Testis (tissue), 3 donors: ENCODE results near the gene GDF3. TPM values are rescaled to one million over a fixed set of nuclear protein-coding genes. Genes with fewer than 3 reads are reported as not detected.

Source experiments
- DNase-seq: peaks from one replicate; pipeline ENCODE4 v3.0.0-alpha.2; 2019
- H3K27ac ChIP-seq, 2 donors: fragments of 200-600 bp; sonication (generic); one replicate each; pipeline ENCODE4 v1.5.1; 2019
- H3K27me3 ChIP-seq: fragments of 200-600 bp; sonication (generic); one replicate; pipeline ENCODE4 v1.5.1; 2019
- H3K36me3 ChIP-seq: fragments of 200-600 bp; sonication (generic); one replicate; pipeline ENCODE4 v1.5.1; 2017; ENCODE audit warnings: low read depth; ENCODE audit errors: missing control alignments
- H3K4me1 ChIP-seq: fragments of 200-600 bp; sonication (generic); one replicate; pipeline ENCODE4 v1.5.1; 2019
- H3K4me3 ChIP-seq, 2 donors: fragments of 200-600 bp; sonication (generic); one replicate each; pipeline ENCODE4 v1.5.1; 2017 to 2019
- H3K9me3 ChIP-seq: fragments of 200-600 bp; sonication (generic); one replicate; pipeline ENCODE4 v1.5.1; 2017
- POLR2A ChIP-seq: fragments of 450-650 bp; IDR thresholded peaks from one replicate; pipeline ENCODE4 v1.6.1; 2017; ENCODE audit warnings: antibody characterized with exemption, mild to moderate bottlenecking, moderate library complexity
- WGBS, 2 donors: methylation state at CpG; one replicate each; pipeline ENCODE4 v1.1.5; 2018; 5-methylcytosine and 5-hydroxymethylcytosine counted together
- intact Hi-C: fragments of 100-400 bp; cut with DNase I; formaldehyde crosslinking; loops from one replicate; pipeline ENCODE4 v1.15.1; 2023; ENCODE audit warnings: low total_unique reads
- polyA plus RNA-seq: library from polyadenylated mRNA; stranded (reverse); fragments of 350-450 nt; fragmentation: Illumina TruSeq; extraction: RNeasy Lipid Tissue Mini Kit (QIAGEN cat#74804); gene quantifications from one replicate; pipeline ENCODE4 v1.2.3, GENCODE V29; 2014; ENCODE audit warnings: low read depth, low replicate concordance; ENCODE audit not compliant: insufficient read depth
- total RNA-seq, 2 donors: library from RNA; depleted of rRNA; stranded (reverse); fragments of >200 nt; gene quantifications; one replicate each; pipeline ENCODE4 v1.2.3, GENCODE V29; 2016
- TF ChIP-seq, protein P1 (sequence below), 3 experiments: fragments of 450-650 bp in 2 of 3; fragments of 200-600 bp in 1 of 3; sonication (generic) in 1 of 3; IDR thresholded peaks; one replicate each; pipeline ENCODE4 v1.5.1; 2016 to 2019; ENCODE audit warnings: antibody characterized with exemption in 3 of 3, mild to moderate bottlenecking in 2 of 3, moderate library complexity in 1 of 3

The GDF3 gene
- total and polyA plus RNA-seq, 3 donors from 2014 or later = not detected

DNA sequence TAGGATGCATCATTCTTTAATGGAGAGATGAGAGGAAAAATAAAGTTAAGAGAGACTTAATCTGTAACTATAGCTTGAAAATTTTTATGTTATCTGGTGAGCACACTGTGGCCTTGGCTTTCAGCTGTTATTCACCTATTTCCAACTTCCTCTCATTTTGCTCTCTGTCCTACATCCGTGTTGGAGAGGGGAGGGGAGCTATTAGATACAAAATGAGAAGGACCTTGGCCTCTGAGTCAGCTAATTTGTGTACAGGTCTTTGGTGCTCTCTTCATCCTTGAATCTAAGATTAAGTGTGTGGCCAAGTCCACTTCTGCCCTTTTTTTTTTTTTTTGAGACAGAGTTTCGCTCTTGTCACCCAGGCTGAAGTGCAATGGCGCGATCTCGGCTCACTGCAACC lies 29.0 kb downstream of the GDF3 start:
- intact Hi-C loops = no loop called here
- H3K4me3 ChIP-seq = no peak overlapping the region
- no peak for DNase-seq
- WGBS, 2 donors = 67 to 73% methylated on average over 5 of the region's 5 CpGs
- no peak overlapping the region for H3K27ac ChIP-seq
- H3K27me3 ChIP-seq = no peaks in the 10 kb centered on the region
- no peaks in the 10 kb centered on the region for H3K36me3 ChIP-seq
- H3K4me1 ChIP-seq = no peaks in the 10 kb centered on the region
- TF ChIP-seq POLR2A = no peak
- H3K9me3 ChIP-seq = no peaks in the 10 kb centered on the region

DNA sequence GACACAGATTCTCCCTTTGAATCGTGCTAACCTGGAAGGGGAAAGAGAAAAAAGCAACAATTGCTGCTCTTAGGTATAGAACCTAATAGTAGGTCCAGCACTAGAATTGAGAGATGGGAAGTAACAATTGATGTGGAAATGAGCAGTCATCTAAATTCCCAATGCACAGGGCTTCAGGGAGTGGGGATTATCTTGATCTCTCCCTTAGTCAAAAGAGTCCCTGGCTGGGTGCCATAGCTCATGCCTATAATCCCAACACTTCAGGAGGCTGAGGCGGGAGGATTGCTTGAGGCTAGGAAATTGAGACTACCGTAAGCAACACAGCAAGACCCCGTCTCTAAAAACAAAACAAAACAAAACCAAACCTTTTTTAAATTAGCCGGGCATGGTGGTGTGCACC lies 33.8 kb downstream of the GDF3 start:
- Histone ChIP-seq H3K36me3 (no peaks in the 10 kb centered on the region), H3K9me3 (no peaks in the 10 kb centered on the region), H3K27me3 (no peaks in the 10 kb centered on the region), H3K4me1 (no peaks in the 10 kb centered on the region), H3K4me3 (no peak overlapping the region), H3K27ac (no peak overlapping the region)
- 66 to 79% methylated on average over 5 of the region's 5 CpGs for WGBS, 2 donors
- intact Hi-C loops = no loop called here
- no peak for TF ChIP-seq POLR2A
- TF ChIP-seq, protein P1, sequence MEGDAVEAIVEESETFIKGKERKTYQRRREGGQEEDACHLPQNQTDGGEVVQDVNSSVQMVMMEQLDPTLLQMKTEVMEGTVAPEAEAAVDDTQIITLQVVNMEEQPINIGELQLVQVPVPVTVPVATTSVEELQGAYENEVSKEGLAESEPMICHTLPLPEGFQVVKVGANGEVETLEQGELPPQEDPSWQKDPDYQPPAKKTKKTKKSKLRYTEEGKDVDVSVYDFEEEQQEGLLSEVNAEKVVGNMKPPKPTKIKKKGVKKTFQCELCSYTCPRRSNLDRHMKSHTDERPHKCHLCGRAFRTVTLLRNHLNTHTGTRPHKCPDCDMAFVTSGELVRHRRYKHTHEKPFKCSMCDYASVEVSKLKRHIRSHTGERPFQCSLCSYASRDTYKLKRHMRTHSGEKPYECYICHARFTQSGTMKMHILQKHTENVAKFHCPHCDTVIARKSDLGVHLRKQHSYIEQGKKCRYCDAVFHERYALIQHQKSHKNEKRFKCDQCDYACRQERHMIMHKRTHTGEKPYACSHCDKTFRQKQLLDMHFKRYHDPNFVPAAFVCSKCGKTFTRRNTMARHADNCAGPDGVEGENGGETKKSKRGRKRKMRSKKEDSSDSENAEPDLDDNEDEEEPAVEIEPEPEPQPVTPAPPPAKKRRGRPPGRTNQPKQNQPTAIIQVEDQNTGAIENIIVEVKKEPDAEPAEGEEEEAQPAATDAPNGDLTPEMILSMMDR (IDR thresholded peaks at IDR 0.05) = no peak
- no peak for DNase-seq

GRCh38 chr12:7656121-7656520 lies 39.5 kb downstream of the GDF3 start:
- intact Hi-C loops = no loop called here
- TF ChIP-seq POLR2A = no peak
- TF ChIP-seq, protein P1 (IDR thresholded peaks at IDR 0.05) = no peak
- Histone ChIP-seq H3K4me3 (no peak overlapping the region), H3K27ac (no peak overlapping the region), H3K4me1 (no peaks in the 10 kb centered on the region), H3K36me3 (no peaks in the 10 kb centered on the region), H3K27me3 (no peaks in the 10 kb centered on the region), H3K9me3 (no peaks in the 10 kb centered on the region)
- no peak for DNase-seq
- WGBS, 2 donors = 80 to 81% methylated on average over 5 of the region's 5 CpGs

- no peak overlapping the region for H3K27ac ChIP-seq
- intact Hi-C loops = no loop called here
- H3K4me1 ChIP-seq = no peaks in the 10 kb centered on the region
- no peaks in the 10 kb centered on the region for H3K36me3 ChIP-seq
- no peak for TF ChIP-seq POLR2A
- TF ChIP-seq, protein P1 (IDR thresholded peaks at IDR 0.05) = no peak
- no peak overlapping the region for H3K4me3 ChIP-seq
- no peaks in the 10 kb centered on the region for H3K9me3 ChIP-seq
- 90 to 93% methylated on average over 5 of the region's 5 CpGs for WGBS, 2 donors
- DNase-seq = no peak
- H3K27me3 ChIP-seq = no peaks in the 10 kb centered on the region
These were observed 45.5 kb downstream of the GDF3 start for GRCh38 chr12:7650091-7650490.

- TF ChIP-seq, protein P1 (IDR thresholded peaks at IDR 0.05) = no peak
- no peak for TF ChIP-seq POLR2A
- WGBS, 2 donors = 0% methylated on average over 1 of the region's 1 CpG
- Histone ChIP-seq H3K4me3 (no peak overlapping the region), H3K4me1 (no peaks in the 10 kb centered on the region), H3K9me3 (no peaks in the 10 kb centered on the region), H3K36me3 (no peaks in the 10 kb centered on the region), H3K27me3 (no peaks in the 10 kb centered on the region), H3K27ac (no peak overlapping the region)
- no peak for DNase-seq
- intact Hi-C loops = no loop called here
These were observed 48.5 kb downstream of the GDF3 start for GRCh38 chr12:7647071-7647470.
